Osteoblast (primary cell): ENCODE data around the gene MAD1L1. TPM values are rescaled to one million over a fixed set of nuclear protein-coding genes. Genes with fewer than 3 reads are reported as not detected.

Source experiments
- DNase-seq: peaks from one replicate; pipeline ENCODE4 v3.0.0; 2011; ENCODE audit warnings: low spot score, mixed read lengths; ENCODE audit not compliant: insufficient read length; ENCODE audit errors: missing footprints
- H2AFZ ChIP-seq: 2 replicates; pipeline ENCODE4 v1.6.0; 2011; ENCODE audit warnings: mild to moderate bottlenecking, low read length
- H3K27ac ChIP-seq: 2 replicates; pipeline ENCODE4 v1.5.1; 2011; ENCODE audit warnings: mild to moderate bottlenecking, low read depth, low read length, moderate library complexity
- H3K27me3 ChIP-seq: 2 replicates; pipeline ENCODE4 v1.6.0; 2012; ENCODE audit warnings: mild to moderate bottlenecking, control low read depth, inconsistent platforms, low read length, moderate library complexity; ENCODE audit not compliant: insufficient read depth
- H3K36me3 ChIP-seq: 2 replicates; pipeline ENCODE4 v1.5.1; 2011; ENCODE audit warnings: mild to moderate bottlenecking, low read length, control low read depth, moderate library complexity; ENCODE audit not compliant: insufficient read depth
- H3K4me1 ChIP-seq: 2 replicates; pipeline ENCODE4 v1.5.1; 2011; ENCODE audit warnings: mild to moderate bottlenecking, low read length, control low read depth, moderate library complexity; ENCODE audit not compliant: insufficient read depth
- H3K4me2 ChIP-seq: 2 replicates; pipeline ENCODE4 v1.6.0; 2011; ENCODE audit warnings: mild to moderate bottlenecking, low read length; ENCODE audit not compliant: insufficient read depth
- H3K4me3 ChIP-seq: fragments of 200-600 bp; sonication (generic); 3 replicates; pipeline ENCODE4 v1.5.1; 2012; ENCODE audit warnings: mild to moderate bottlenecking, low read length, inconsistent platforms; ENCODE audit not compliant: insufficient read depth
- H3K79me2 ChIP-seq: 2 replicates; pipeline ENCODE4 v1.6.0; 2012; ENCODE audit warnings: mild to moderate bottlenecking, low read length, control low read depth, inconsistent platforms; ENCODE audit not compliant: insufficient read depth
- H3K9me3 ChIP-seq: 2 replicates; pipeline ENCODE4 v1.5.1; 2011; ENCODE audit warnings: low read depth, low read length, control low read depth
- H4K20me1 ChIP-seq: 2 replicates; pipeline ENCODE4 v1.6.0; 2012; ENCODE audit warnings: mild to moderate bottlenecking, low read length, control low read depth; ENCODE audit not compliant: insufficient read depth
- CTCF ChIP-seq: IDR thresholded peaks from 2 replicates; pipeline ENCODE4 v1.5.1; 2011; ENCODE audit warnings: mild to moderate bottlenecking, low read depth, low read length, moderate library complexity; ENCODE audit errors: extremely low read depth
- total RNA-seq: library from RNA; depleted of rRNA; stranded (reverse); fragments of >200 nt; gene quantifications from 2 replicates; pipeline ENCODE4 v1.2.3, GENCODE V29; 2012

Gene MAD1L1
- total RNA-seq, 1 donor = 66.2 TPM

GRCh38 chr7:1873070-1873405 lies 359.7 kb downstream of the MAD1L1 start:
- no peak overlapping the region for H3K4me3 ChIP-seq
- no peak for TF ChIP-seq CTCF
- H3K9me3 ChIP-seq = no peaks in the 10 kb centered on the region
- H3K27ac ChIP-seq = no peak overlapping the region
- no peaks in the 10 kb centered on the region for H3K4me1 ChIP-seq
- H3K79me2 ChIP-seq = no peaks in the 10 kb centered on the region
- no peak overlapping the region for H2AFZ ChIP-seq
- no peak for DNase-seq
- no peaks in the 10 kb centered on the region for H3K27me3 ChIP-seq
- H3K36me3 ChIP-seq = no peaks in the 10 kb centered on the region
- H3K4me2 ChIP-seq = no peak overlapping the region
- peaks cover 2% of the 10 kb centered on the region for H4K20me1 ChIP-seq

GRCh38 chr7:1872191-1873069 lies 360.3 kb downstream of the MAD1L1 start:
- H3K27ac ChIP-seq = no peak overlapping the region
- TF ChIP-seq CTCF = no peak
- no peaks in the 10 kb centered on the region for H3K9me3 ChIP-seq
- H3K4me1 ChIP-seq = no peaks in the 10 kb centered on the region
- no peaks in the 10 kb centered on the region for H3K79me2 ChIP-seq
- H2AFZ ChIP-seq = no peak overlapping the region
- no peak overlapping the region for H3K4me2 ChIP-seq
- peaks cover 2% of the 10 kb centered on the region for H4K20me1 ChIP-seq
- H3K4me3 ChIP-seq = no peak overlapping the region
- no peaks in the 10 kb centered on the region for H3K36me3 ChIP-seq
- no peaks in the 10 kb centered on the region for H3K27me3 ChIP-seq
- DNase-seq = no peak

- Histone ChIP-seq H3K36me3 (no peaks in the 10 kb centered on the region), H3K4me2 (no peak overlapping the region), H2AFZ (no peak overlapping the region), H3K27me3 (no peaks in the 10 kb centered on the region), H4K20me1 (peaks cover 5% of the 10 kb centered on the region), H3K4me3 (no peak overlapping the region), H3K27ac (no peak overlapping the region), H3K4me1 (no peaks in the 10 kb centered on the region), H3K9me3 (no peaks in the 10 kb centered on the region), H3K79me2 (no peaks in the 10 kb centered on the region)
- no peak for DNase-seq
- TF ChIP-seq CTCF = no peak
Observed at GRCh38 chr7:1869452-1870130, 363.2 kb downstream of the MAD1L1 start.

GRCh38 chr7:1868516-1869165 lies 364.1 kb downstream of the MAD1L1 start:
- DNase-seq = no peak
- no peaks in the 10 kb centered on the region for H3K27me3 ChIP-seq

More at GRCh38 chr7:1868516-1869165, 364.1 kb downstream of the MAD1L1 start:
- H3K79me2 ChIP-seq = no peaks in the 10 kb centered on the region
- H2AFZ ChIP-seq = no peak overlapping the region
- peaks cover 5% of the 10 kb centered on the region for H4K20me1 ChIP-seq
- H3K4me1 ChIP-seq = no peaks in the 10 kb centered on the region
- no peak overlapping the region for H3K4me2 ChIP-seq
- H3K9me3 ChIP-seq = no peaks in the 10 kb centered on the region
- TF ChIP-seq CTCF = no peak
- no peaks in the 10 kb centered on the region for H3K36me3 ChIP-seq
- no peak overlapping the region for H3K27ac ChIP-seq
- no peak overlapping the region for H3K4me3 ChIP-seq
